Measurements from ENCODE around the gene CHCHD6. TPM values are rescaled to one million over a fixed set of nuclear protein-coding genes. Genes with fewer than 3 reads are reported as not detected.

CHCHD6 gene
- total and polyA plus RNA-seq, 12 donors: 5.2 to 27.0 (median 10.2) TPM

DNA sequence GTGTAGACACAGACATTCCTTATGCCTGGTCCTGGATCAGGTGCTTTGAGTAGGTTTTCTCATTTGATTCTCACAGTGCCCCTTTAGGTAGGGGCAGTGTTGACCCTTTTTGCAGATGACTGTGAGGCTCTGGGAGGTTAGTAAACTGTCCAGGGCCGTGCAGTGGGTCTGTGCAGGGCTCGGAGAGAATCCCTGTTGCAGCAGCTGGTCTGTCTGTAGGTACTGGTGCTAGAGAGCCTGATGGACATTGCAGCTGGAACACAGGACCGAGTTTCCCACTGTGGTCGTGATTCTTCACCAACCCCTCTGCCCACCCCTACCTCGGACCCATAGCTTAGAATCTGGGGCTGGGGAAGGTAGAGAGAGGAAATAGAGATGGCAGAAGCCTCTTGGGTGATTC is 51.8 kb downstream of the CHCHD6 start:
- no peaks in the 10 kb centered on the region for H3K36me3 ChIP-seq
- TF ChIP-seq, protein P1, sequence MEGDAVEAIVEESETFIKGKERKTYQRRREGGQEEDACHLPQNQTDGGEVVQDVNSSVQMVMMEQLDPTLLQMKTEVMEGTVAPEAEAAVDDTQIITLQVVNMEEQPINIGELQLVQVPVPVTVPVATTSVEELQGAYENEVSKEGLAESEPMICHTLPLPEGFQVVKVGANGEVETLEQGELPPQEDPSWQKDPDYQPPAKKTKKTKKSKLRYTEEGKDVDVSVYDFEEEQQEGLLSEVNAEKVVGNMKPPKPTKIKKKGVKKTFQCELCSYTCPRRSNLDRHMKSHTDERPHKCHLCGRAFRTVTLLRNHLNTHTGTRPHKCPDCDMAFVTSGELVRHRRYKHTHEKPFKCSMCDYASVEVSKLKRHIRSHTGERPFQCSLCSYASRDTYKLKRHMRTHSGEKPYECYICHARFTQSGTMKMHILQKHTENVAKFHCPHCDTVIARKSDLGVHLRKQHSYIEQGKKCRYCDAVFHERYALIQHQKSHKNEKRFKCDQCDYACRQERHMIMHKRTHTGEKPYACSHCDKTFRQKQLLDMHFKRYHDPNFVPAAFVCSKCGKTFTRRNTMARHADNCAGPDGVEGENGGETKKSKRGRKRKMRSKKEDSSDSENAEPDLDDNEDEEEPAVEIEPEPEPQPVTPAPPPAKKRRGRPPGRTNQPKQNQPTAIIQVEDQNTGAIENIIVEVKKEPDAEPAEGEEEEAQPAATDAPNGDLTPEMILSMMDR (IDR thresholded peaks at IDR 0.05): no peak
- intact Hi-C loops (cut with DNase I): loop anchor here in 7 of 10 donors (5.0 to 10.0 kb wide), 5 partner anchors 226 to 789 kb away; partner anchors contain the start of gene PLXNA1 (in 1 of the 7)
- peaks cover 0 to 35% (median 14%) of the 10 kb centered on the region in 9 donors for H3K4me1 ChIP-seq
- no peak overlapping the region for H3K4me3 ChIP-seq
- no peak overlapping the region for H3K27ac ChIP-seq
- no peak for DNase-seq
- H3K27me3 ChIP-seq: no peaks in the 10 kb centered on the region
- ATAC-seq: no peak
- H3K9me3 ChIP-seq: no peaks in the 10 kb centered on the region
- WGBS, 2 donors: 87 to 90% methylated on average over 5 of the region's 5 CpGs

DNA sequence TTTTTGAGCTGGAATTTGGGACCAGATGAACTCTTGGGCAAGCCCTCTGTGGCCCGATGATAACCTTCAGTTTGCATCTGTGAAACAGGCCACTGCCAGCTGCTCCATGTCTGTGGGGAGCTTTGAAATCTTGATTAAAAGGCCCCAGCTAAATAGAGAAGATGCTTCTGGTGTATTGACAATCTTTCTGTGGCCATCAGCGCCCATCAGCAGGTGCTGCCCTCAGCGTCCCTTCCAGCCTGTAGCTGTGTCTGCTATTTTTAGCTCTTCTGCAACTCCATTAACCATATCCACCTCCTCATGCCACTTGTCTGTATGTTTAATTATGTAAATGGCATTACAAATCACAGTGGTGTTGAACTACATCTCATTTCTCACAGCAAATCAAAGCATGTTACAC is 54.0 kb downstream of the CHCHD6 start:
- WGBS, 2 donors: 53 to 72% methylated on average over 3 of the region's 3 CpGs
- intact Hi-C loops (cut with DNase I): loop anchor here in 7 of 10 donors (5.0 to 10.0 kb wide), 5 partner anchors 224 to 787 kb away; partner anchors contain the start of gene PLXNA1 (in 1 of the 7)
- TF ChIP-seq, protein P1 (IDR thresholded peaks at IDR 0.05): no peak
- Histone ChIP-seq H3K9me3 (no peaks in the 10 kb centered on the region), H3K36me3 (no peaks in the 10 kb centered on the region), H3K27me3 (no peaks in the 10 kb centered on the region), H3K4me3 (no peak overlapping the region), H3K4me1 (peaks cover 0 to 19% (median 2%) of the 10 kb centered on the region in 9 donors), H3K27ac (no peak overlapping the region)
- DNase-seq (no peak), ATAC-seq (peak in 3 of 8 donors; percentile 51 to 72 (median 51))

- peak in 3 of 8 donors; percentile 57 to 70 (median 62) for ATAC-seq
- H3K27me3 ChIP-seq: no peaks in the 10 kb centered on the region
- no peaks in the 10 kb centered on the region for H3K9me3 ChIP-seq
- TF ChIP-seq, protein P1 (IDR thresholded peaks at IDR 0.05): no peak
- no peak overlapping the region for H3K27ac ChIP-seq
- DNase-seq: no peak
- intact Hi-C loops (cut with DNase I): loop anchor here in 7 of 10 donors (5.0 to 10.0 kb wide), 5 partner anchors 223 to 786 kb away; partner anchors contain the start of gene PLXNA1 (in 1 of the 7)
- WGBS, 2 donors: 87 to 89% methylated on average over 4 of the region's 4 CpGs
- H3K36me3 ChIP-seq: no peaks in the 10 kb centered on the region
- H3K4me1 ChIP-seq: peaks cover 0 to 16% (median 0%) of the 10 kb centered on the region in 9 donors
- no peak overlapping the region for H3K4me3 ChIP-seq
Observed at GRCh38 chr3:126758882-126759281, 54.8 kb downstream of the CHCHD6 start.

GRCh38 chr3:126760541-126760940 is 56.5 kb downstream of the CHCHD6 start:
- 90 to 96% methylated on average over 1 of the region's 1 CpG for WGBS, 2 donors
- Histone ChIP-seq H3K27ac (no peak overlapping the region), H3K9me3 (no peaks in the 10 kb centered on the region), H3K4me3 (no peak overlapping the region), H3K4me1 (peaks cover 0 to 21% (median 0%) of the 10 kb centered on the region in 9 donors), H3K27me3 (no peaks in the 10 kb centered on the region), H3K36me3 (no peaks in the 10 kb centered on the region)
- ATAC-seq: no peak
- DNase-seq: no peak
- TF ChIP-seq, protein P1 (IDR thresholded peaks at IDR 0.05): no peak
- intact Hi-C loops (cut with DNase I): no loop called here

Measured in heart right ventricle (tissue), 16 donors.